Measurements from ENCODE around the gene AIDA. TPM values are rescaled to one million over a fixed set of nuclear protein-coding genes. Genes with fewer than 3 reads are reported as not detected.
"Not testable (repeated sequence)": the region's sequence is repeated elsewhere in the genome, so short reads cannot be mapped to it uniquely, and the experiment has no call there.

AIDA gene
- total and polyA plus RNA-seq, 4 experiments from 2014 or later = 35.2 to 64.5 (median 49.0) TPM

DNA sequence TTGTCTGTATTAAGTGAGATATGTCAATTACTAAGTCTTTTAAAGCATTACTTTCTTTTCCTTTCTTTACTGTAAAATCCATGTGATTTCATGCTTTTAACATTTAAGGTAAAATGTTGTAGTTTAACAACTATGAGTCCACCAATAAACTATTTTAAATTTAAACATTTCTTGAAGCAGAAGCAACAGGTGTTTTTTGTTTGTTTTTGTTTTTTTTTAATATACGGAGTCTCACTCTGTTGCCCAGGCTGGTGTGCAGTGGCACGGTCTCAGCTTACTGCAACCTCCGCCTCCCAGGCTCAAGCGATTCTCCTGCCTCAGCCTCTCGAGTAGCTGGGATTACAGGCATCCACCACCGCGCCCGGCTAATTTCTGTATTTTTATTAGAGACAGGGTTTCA, 15.6 kb downstream of the AIDA start:
- POLR2A ChIA-PET (ENCODE audit: partially characterized antibody) = interaction anchor here (4.1 kb wide), 1 partner anchor 15 kb away, joined by 22 read pairs; the partner anchor contains the start of genes AIDA and BROX
- peaks cover 25 to 40% of the 10 kb centered on the region in 2 donors for H3K36me3 Mint-ChIP-seq
- peaks cover 10 to 27% (median 20%) of the 10 kb centered on the region in 4 donors for H3K4me1 Mint-ChIP-seq
- no peaks in the 10 kb centered on the region for H3K9me3 Mint-ChIP-seq
- Histone ChIP-seq H3K27ac (ENCODE audit: low read depth, low read length) (no peak overlapping the region), H3K36me3 (ENCODE audit: insufficient read depth, low read length) (peaks cover 13% of the 10 kb centered on the region), H3K27me3 (ENCODE audit: insufficient read depth, low read length) (no peaks in the 10 kb centered on the region), H3K9me3 (ENCODE audit: control insufficient read depth in 1 of 2, low read length in 2 of 2) (no peaks in the 10 kb centered on the region), H3K4me1 (ENCODE audit: insufficient read depth, low read length) (peaks cover 8% of the 10 kb centered on the region), H3K4me3 (ENCODE audit: low read length in 2 of 2) (no peak overlapping the region)
- no peak overlapping the region for H3K27ac Mint-ChIP-seq
- intact Hi-C loops (cut with micrococcal nuclease) = no loop called here
- no peak overlapping the region for H3K4me3 Mint-ChIP-seq
- no peak for DNase-seq
- H3K27me3 Mint-ChIP-seq = no peaks in the 10 kb centered on the region
- CTCF ChIA-PET (ENCODE audit: partially characterized antibody) = no interaction called here

DNA sequence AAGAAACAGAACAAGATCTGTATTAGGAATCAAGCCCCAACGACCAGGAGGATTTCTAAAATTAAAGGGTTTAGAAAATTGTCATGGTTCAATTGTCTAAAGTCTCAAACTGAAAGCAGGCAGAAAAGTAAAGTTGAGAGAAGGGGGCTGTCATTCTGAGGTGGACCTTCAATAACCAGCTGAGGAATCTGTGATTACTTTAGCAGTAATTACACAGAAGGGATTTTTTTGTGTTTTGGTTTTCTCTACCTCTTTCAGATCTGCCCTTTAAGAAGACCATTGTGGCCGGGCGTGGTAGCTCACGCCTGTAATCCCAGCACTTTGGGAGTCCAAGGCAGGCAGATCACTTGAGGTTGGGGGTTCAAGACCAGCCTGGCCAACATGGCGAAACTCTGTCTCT, 17.4 kb downstream of the AIDA start:
- intact Hi-C loops (cut with micrococcal nuclease) = no loop called here
- H3K4me3 ChIP-seq (ENCODE audit: low read length in 2 of 2) = no peak overlapping the region
- no peak overlapping the region for H3K27ac ChIP-seq (ENCODE audit: low read depth, low read length)
- peaks cover 14% of the 10 kb centered on the region for H3K36me3 ChIP-seq (ENCODE audit: insufficient read depth, low read length)
- H3K4me1 ChIP-seq (ENCODE audit: insufficient read depth, low read length) = peaks cover 8% of the 10 kb centered on the region
- Mint-ChIP-seq H3K9me3 (no peaks in the 10 kb centered on the region), H3K27me3 (no peaks in the 10 kb centered on the region), H3K4me3 (no peak overlapping the region), H3K4me1 (peaks cover 13 to 31% (median 22%) of the 10 kb centered on the region in 4 donors), H3K36me3 (peaks cover 17 to 38% of the 10 kb centered on the region in 2 donors), H3K27ac (peak overlapping the region in 2 of 7 donors; percentile 11 to 29)
- DNase-seq = no peak
- ChIA-PET CTCF (ENCODE audit: partially characterized antibody) (interaction anchor here (1.2 kb wide), 1 partner anchor 18 kb away, joined by 3 read pairs; no protein-coding TSS in a partner anchor), POLR2A (ENCODE audit: partially characterized antibody) (interaction anchor here (2.8 kb wide), 1 partner anchor 18 kb away, joined by 13 read pairs; the partner anchor contains the start of genes AIDA and BROX)
- no peaks in the 10 kb centered on the region for H3K27me3 ChIP-seq (ENCODE audit: insufficient read depth, low read length)
- no peaks in the 10 kb centered on the region for H3K9me3 ChIP-seq (ENCODE audit: control insufficient read depth in 1 of 2, low read length in 2 of 2)

DNA sequence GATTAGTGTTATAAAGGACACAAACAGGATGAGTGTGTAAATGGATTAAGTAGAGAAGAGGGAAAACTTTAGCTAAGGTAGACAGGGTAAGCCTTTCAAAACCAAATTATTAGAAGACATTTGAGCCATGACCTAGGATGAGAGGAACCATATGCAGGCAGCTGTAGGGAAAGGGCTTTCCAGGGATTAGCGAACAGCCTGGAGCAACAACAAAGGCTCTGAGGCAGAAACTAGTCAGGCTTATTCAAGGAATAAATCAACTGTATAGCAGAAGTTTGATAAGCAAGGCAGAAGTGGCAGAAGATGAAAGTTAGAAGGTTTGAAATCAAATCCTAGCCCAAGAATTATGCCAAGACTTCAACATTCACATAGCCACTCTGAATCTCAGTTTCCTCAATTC, 21.3 kb downstream of the AIDA start:
- Histone ChIP-seq H3K36me3 (ENCODE audit: insufficient read depth, low read length) (peaks cover 19% of the 10 kb centered on the region), H3K27me3 (ENCODE audit: insufficient read depth, low read length) (no peaks in the 10 kb centered on the region), H3K27ac (ENCODE audit: low read depth, low read length) (no peak overlapping the region), H3K9me3 (ENCODE audit: control insufficient read depth in 1 of 2, low read length in 2 of 2) (no peaks in the 10 kb centered on the region), H3K4me3 (ENCODE audit: low read length in 2 of 2) (no peak overlapping the region), H3K4me1 (ENCODE audit: insufficient read depth, low read length) (peaks cover 1% of the 10 kb centered on the region)
- H3K27ac Mint-ChIP-seq = peak overlapping the region in 4 of 7 donors; percentile 47 to 75 (median 60)
- POLR2A ChIA-PET (ENCODE audit: partially characterized antibody) = no interaction called here
- no peak overlapping the region for H3K4me3 Mint-ChIP-seq
- H3K9me3 Mint-ChIP-seq = no peaks in the 10 kb centered on the region
- DNase-seq = no peak
- intact Hi-C loops (cut with micrococcal nuclease) = no loop called here
- peaks cover 9 to 26% (median 18%) of the 10 kb centered on the region in 4 donors for H3K4me1 Mint-ChIP-seq
- H3K36me3 Mint-ChIP-seq = peaks cover 16 to 41% of the 10 kb centered on the region in 2 donors
- CTCF ChIA-PET (ENCODE audit: partially characterized antibody) = no interaction called here
- H3K27me3 Mint-ChIP-seq = no peaks in the 10 kb centered on the region

DNA sequence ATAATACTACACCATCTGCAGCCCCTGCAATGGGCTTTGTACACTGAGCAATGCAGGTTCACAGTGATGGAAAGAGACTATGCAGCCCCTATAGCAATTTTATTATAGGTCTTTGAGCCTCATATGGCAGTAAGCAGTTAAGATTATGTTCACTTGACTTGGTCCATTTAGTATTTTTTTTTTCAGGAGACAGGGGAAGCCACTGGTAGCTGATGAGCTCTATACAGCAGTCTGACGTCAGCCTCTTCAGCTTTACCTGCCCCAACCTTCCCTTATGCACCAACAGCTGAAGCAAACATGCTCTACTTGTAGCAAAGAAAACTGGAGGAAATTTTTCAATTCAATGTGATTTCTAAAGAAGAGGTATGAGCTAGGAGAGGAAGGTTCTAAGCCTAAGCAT, 32.2 kb downstream of the AIDA start:
- ChIA-PET CTCF (ENCODE audit: partially characterized antibody) (no interaction called here), POLR2A (ENCODE audit: partially characterized antibody) (no interaction called here)
- H3K4me1 Mint-ChIP-seq = peaks cover 0 to 6% (median 3%) of the 10 kb centered on the region in 4 donors
- no peaks in the 10 kb centered on the region for H3K27me3 Mint-ChIP-seq
- H3K9me3 ChIP-seq (ENCODE audit: control insufficient read depth in 1 of 2, low read length in 2 of 2) = no peaks in the 10 kb centered on the region
- H3K27ac Mint-ChIP-seq = peak overlapping the region in 2 of 7 donors; percentile 36 to 44
- H3K27me3 ChIP-seq (ENCODE audit: insufficient read depth, low read length) = no peaks in the 10 kb centered on the region
- H3K27ac ChIP-seq (ENCODE audit: low read depth, low read length) = no peak overlapping the region
- peaks cover 12 to 49% of the 10 kb centered on the region in 2 donors for H3K36me3 Mint-ChIP-seq
- no peaks in the 10 kb centered on the region for H3K9me3 Mint-ChIP-seq
- peaks cover 22% of the 10 kb centered on the region for H3K36me3 ChIP-seq (ENCODE audit: insufficient read depth, low read length)
- no peak for DNase-seq
- intact Hi-C loops (cut with micrococcal nuclease) = no loop called here
- no peaks in the 10 kb centered on the region for H3K4me1 ChIP-seq (ENCODE audit: insufficient read depth, low read length)
- no peak overlapping the region for H3K4me3 ChIP-seq (ENCODE audit: low read length in 2 of 2)
- no peak overlapping the region for H3K4me3 Mint-ChIP-seq

DNA sequence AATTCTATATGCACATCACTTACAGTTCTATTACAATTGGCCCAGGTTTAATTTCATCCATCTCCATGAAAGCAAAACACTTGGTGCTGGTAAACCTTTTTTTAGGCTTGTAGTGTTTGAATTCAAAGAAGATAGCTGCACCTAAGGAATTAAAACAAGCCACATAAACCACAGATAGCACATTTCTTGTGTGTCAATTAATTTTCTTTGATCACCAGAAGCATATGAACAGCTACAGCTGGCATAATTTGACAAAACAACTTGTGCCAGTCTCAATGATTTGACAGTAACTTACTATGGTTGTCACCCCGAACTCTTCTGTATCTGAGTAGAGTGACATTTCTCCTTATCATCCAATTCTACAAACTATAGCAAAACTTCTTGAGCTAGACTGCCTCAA, 42.2 kb downstream of the AIDA start:
- peak overlapping the region in 1 of 8 donors; percentile 4 for H3K4me3 Mint-ChIP-seq
- peaks cover 48 to 74% of the 10 kb centered on the region in 2 donors for H3K36me3 Mint-ChIP-seq
- no peaks in the 10 kb centered on the region for H3K9me3 Mint-ChIP-seq
- ChIA-PET CTCF (ENCODE audit: partially characterized antibody) (interaction anchor here (1.2 kb wide), 1 partner anchor 16 kb away, joined by 4 read pairs; no protein-coding TSS in a partner anchor), POLR2A (ENCODE audit: partially characterized antibody) (interaction anchor here (0.6 to 1.8 kb wide), 2 partner anchors 43 to 128 kb away, joined by 3 to 5 read pairs; partner anchors contain the start of genes AIDA and BROX)
- no peak overlapping the region for H3K4me3 ChIP-seq (ENCODE audit: low read length in 2 of 2)
- DNase-seq = no peak
- intact Hi-C loops (cut with micrococcal nuclease) = no loop called here
- no peaks in the 10 kb centered on the region for H3K27me3 ChIP-seq (ENCODE audit: insufficient read depth, low read length)
- H3K36me3 ChIP-seq (ENCODE audit: insufficient read depth, low read length) = peaks cover 45% of the 10 kb centered on the region
- H3K27ac Mint-ChIP-seq = peak overlapping the region in 6 of 7 donors; percentile 39 to 85 (median 66)
- no peaks in the 10 kb centered on the region for H3K9me3 ChIP-seq (ENCODE audit: control insufficient read depth in 1 of 2, low read length in 2 of 2)
- H3K27me3 Mint-ChIP-seq = no peaks in the 10 kb centered on the region
- peaks cover 12 to 22% (median 18%) of the 10 kb centered on the region in 4 donors for H3K4me1 Mint-ChIP-seq
- no peak overlapping the region for H3K27ac ChIP-seq (ENCODE audit: low read depth, low read length)
- peaks cover 13% of the 10 kb centered on the region for H3K4me1 ChIP-seq (ENCODE audit: insufficient read depth, low read length)

DNA sequence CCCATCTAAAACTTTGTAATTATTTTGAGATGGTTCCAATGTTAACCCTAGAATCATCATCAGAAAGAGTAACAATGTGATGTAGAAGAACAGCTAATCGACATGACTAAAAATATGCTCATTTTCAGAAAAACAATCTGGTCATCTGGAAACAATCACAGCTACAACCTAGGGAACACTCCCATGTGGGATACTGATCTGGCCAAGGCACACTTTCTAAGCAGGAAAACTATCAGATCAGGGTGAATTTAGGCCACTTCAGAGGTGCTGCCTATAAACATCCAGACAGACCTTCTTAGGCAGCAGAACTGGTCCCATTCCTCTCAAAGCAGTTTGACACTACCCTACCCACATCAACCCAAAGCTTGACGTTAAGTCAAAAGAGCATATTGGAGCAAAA, 43.2 kb downstream of the AIDA start:
- CTCF ChIA-PET (ENCODE audit: partially characterized antibody); H3K27me3 ChIP-seq (ENCODE audit: insufficient read depth, low read length); H3K27ac Mint-ChIP-seq; POLR2A ChIA-PET (ENCODE audit: partially characterized antibody); H3K9me3 Mint-ChIP-seq; H3K27me3 Mint-ChIP-seq; H3K27ac ChIP-seq (ENCODE audit: low read depth, low read length); H3K4me3 Mint-ChIP-seq; H3K4me3 ChIP-seq (ENCODE audit: low read length in 2 of 2); DNase-seq; intact Hi-C loops (cut with micrococcal nuclease); H3K9me3 ChIP-seq (ENCODE audit: control insufficient read depth in 1 of 2, low read length in 2 of 2): not testable (repeated sequence)
- peaks cover 48 to 74% of the 10 kb centered on the region in 2 donors for H3K36me3 Mint-ChIP-seq
- Histone ChIP-seq H3K4me1 (ENCODE audit: insufficient read depth, low read length) (peaks cover 13% of the 10 kb centered on the region), H3K36me3 (ENCODE audit: insufficient read depth, low read length) (peaks cover 45% of the 10 kb centered on the region)
- peaks cover 12 to 22% (median 19%) of the 10 kb centered on the region in 4 donors for H3K4me1 Mint-ChIP-seq

DNA sequence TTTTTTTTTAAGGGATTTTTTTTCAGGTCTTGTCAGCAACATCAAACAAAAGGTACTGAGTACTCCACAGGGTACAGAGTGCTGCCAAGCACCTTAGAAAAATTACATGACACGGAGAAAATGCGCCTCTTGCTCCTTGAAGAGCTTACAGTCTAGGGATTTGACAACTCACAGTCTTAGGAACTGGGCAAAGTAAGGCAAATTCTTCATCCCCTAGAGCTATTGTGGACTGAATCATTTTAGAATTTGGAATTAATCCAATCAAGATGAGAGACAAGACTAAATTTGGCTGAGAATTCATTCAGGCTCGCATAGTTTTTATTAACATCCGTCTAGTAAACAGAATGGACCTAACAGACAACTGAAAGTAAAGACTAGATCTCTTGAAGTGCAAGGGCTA, 44.1 kb downstream of the AIDA start:
- peaks cover 44 to 76% of the 10 kb centered on the region in 2 donors for H3K36me3 Mint-ChIP-seq
- not testable (repeated sequence) for H3K4me3 ChIP-seq (ENCODE audit: low read length in 2 of 2)

More for the DNA sequence above, 44.1 kb downstream of the AIDA start:
- H3K9me3 Mint-ChIP-seq; H3K9me3 ChIP-seq (ENCODE audit: control insufficient read depth in 1 of 2, low read length in 2 of 2); H3K27me3 Mint-ChIP-seq; H3K4me3 Mint-ChIP-seq; H3K27me3 ChIP-seq (ENCODE audit: insufficient read depth, low read length); H3K27ac ChIP-seq (ENCODE audit: low read depth, low read length); POLR2A ChIA-PET (ENCODE audit: partially characterized antibody); DNase-seq; intact Hi-C loops (cut with micrococcal nuclease): not testable (repeated sequence)
- Histone ChIP-seq H3K36me3 (ENCODE audit: insufficient read depth, low read length) (peaks cover 49% of the 10 kb centered on the region), H3K4me1 (ENCODE audit: insufficient read depth, low read length) (peaks cover 13% of the 10 kb centered on the region)
- H3K27ac Mint-ChIP-seq = peak overlapping the region in 1 of 7 donors; percentile 38
- CTCF ChIA-PET (ENCODE audit: partially characterized antibody) = interaction anchor here (1.4 kb wide), 1 partner anchor 34 kb away, joined by 3 read pairs; no protein-coding TSS in a partner anchor
- H3K4me1 Mint-ChIP-seq = peaks cover 12 to 22% (median 19%) of the 10 kb centered on the region in 4 donors
